Endothelial cell of umbilical vein (primary cell): ENCODE results near the gene AHI1.

ENCODE experiments used
- POLR2A ChIP-seq: IDR thresholded peaks from 2 replicates; pipeline ENCODE4 v1.6.1; 2012; ENCODE audit warnings: low read depth, mild to moderate bottlenecking, control low read depth, low read length
- POLR2AphosphoS5 ChIP-seq: IDR thresholded peaks from 2 replicates; pipeline ENCODE4 v1.6.1; 2012; ENCODE audit warnings: low read depth, mild to moderate bottlenecking, control low read depth, low read length, moderate library complexity; ENCODE audit not compliant: insufficient read depth
- TF ChIP-seq, protein P1 (sequence below), 2 donors: IDR thresholded peaks; 1 replicate in 1 of 2; 2 replicates in 1 of 2; pipeline ENCODE4 v1.5.1; 2011; ENCODE audit warnings: low read length in 2 of 2, mild to moderate bottlenecking in 2 of 2, moderate library complexity in 2 of 2, control low read depth in 1 of 2, inconsistent platforms in 1 of 2, low read depth in 1 of 2; ENCODE audit not compliant: insufficient read depth in 1 of 2; ENCODE audit errors: extremely low read depth in 1 of 2

DNA sequence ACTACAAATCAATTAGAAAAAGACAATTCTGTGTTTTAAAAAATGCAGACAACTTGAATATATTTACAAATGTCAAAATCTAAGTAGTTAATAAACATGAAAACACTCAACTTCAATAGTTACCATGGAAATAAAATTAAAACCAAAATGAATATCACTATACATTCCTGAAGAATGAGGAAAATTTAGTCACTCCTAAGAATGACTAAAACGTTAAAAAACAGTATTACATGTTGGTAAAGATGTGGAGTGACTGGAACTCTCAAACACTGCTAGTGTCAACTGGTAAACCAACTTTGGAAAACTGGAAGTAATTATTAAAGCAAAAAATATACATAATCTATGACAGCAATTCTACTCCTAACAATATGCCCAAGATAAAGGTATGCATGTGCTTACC, 36.3 kb downstream of the AHI1 start:
- TF ChIP-seq, protein P1, sequence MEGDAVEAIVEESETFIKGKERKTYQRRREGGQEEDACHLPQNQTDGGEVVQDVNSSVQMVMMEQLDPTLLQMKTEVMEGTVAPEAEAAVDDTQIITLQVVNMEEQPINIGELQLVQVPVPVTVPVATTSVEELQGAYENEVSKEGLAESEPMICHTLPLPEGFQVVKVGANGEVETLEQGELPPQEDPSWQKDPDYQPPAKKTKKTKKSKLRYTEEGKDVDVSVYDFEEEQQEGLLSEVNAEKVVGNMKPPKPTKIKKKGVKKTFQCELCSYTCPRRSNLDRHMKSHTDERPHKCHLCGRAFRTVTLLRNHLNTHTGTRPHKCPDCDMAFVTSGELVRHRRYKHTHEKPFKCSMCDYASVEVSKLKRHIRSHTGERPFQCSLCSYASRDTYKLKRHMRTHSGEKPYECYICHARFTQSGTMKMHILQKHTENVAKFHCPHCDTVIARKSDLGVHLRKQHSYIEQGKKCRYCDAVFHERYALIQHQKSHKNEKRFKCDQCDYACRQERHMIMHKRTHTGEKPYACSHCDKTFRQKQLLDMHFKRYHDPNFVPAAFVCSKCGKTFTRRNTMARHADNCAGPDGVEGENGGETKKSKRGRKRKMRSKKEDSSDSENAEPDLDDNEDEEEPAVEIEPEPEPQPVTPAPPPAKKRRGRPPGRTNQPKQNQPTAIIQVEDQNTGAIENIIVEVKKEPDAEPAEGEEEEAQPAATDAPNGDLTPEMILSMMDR (IDR thresholded peaks at IDR 0.05; ENCODE audit: extremely low read depth in 1 of 2, insufficient read depth in 1 of 2, low read depth in 1 of 2, low read length in 2 of 2): no peak
- TF ChIP-seq POLR2AphosphoS5: no peak
- no peak for TF ChIP-seq POLR2A
